WTC11 (cell line): Measurements from ENCODE around the gene GOSR2.

Experiments used
- MYBL2 ChIP-seq: sonication (generic); formaldehyde crosslinking; IDR thresholded peaks from 2 replicates; pipeline ENCODE4 v1.8.1; 2023; ENCODE audit warnings: mild to moderate bottlenecking, moderate library complexity, missing genetic modification reagents
- NFATC4 ChIP-seq: fragments of 250-450 bp; sonication (Bioruptor Pico); IDR thresholded peaks from 2 replicates; pipeline ENCODE4 v1.9.0; 2021; ENCODE audit warnings: mild to moderate bottlenecking
- RELA ChIP-seq: sonication (generic); formaldehyde crosslinking; IDR thresholded peaks from 2 replicates; pipeline ENCODE4 v1.8.1; 2022; ENCODE audit warnings: missing genetic modification reagents, mild to moderate bottlenecking, borderline replicate concordance
- ZNF219 ChIP-seq: sonication (generic); formaldehyde crosslinking; IDR thresholded peaks from 2 replicates; pipeline ENCODE4 v1.8.0; 2023; ENCODE audit warnings: missing genetic modification reagents, mild to moderate bottlenecking, borderline replicate concordance
- ZNF416 ChIP-seq: fragments of 250-450 bp; sonication (Bioruptor Pico); IDR thresholded peaks from 2 replicates; pipeline ENCODE4 v1.9.0; 2021; ENCODE audit warnings: mild to moderate bottlenecking, inconsistent platforms
- TF ChIP-seq, protein P1 (sequence below): sonication (generic); formaldehyde crosslinking; IDR thresholded peaks from 2 replicates; pipeline ENCODE4 v1.8.0; 2022; ENCODE audit warnings: missing genetic modification reagents
- TF ChIP-seq, protein P2 (sequence below): fragments of 200-600 bp; IDR thresholded peaks from 2 replicates; pipeline ENCODE4 v1.8.0; 2022; ENCODE audit warnings: antibody characterized with exemption
- TF ChIP-seq, protein P3 (sequence below): fragments of 250-450 bp; sonication (Bioruptor Pico); IDR thresholded peaks from 2 replicates; pipeline ENCODE4 v2.1.2; 2022; ENCODE audit warnings: mild to moderate bottlenecking, moderate library complexity
- TF ChIP-seq, protein P4 (sequence below): fragments of 250-450 bp; sonication (Bioruptor Pico); IDR thresholded peaks from 2 replicates; pipeline ENCODE4 v1.9.0; 2021; ENCODE audit warnings: mild to moderate bottlenecking
- TF ChIP-seq, protein P5 (sequence below): sonication (generic); formaldehyde crosslinking; IDR thresholded peaks from 2 replicates; pipeline ENCODE4 v1.8.0; 2023; ENCODE audit warnings: missing genetic modification reagents

DNA sequence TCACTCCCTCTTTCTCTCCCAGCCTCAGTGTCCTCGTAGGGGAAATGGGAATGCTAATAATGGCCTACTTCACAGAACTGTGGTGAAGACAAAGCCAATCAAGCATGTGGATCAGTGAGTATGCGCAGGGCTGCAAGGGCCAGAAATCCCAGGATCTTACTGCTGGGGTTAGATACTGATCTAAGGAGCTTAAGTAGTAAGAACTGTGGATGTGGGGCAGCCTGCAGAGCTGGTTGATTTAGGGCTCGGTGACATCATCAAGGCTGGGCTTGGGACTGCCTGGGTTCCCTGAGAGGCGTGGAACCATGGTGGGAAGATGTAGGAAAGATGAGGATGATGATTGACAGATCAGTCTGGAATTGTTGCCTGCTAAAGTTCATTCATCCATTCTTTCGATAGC, 25.6 kb downstream of the GOSR2 start:
- TF ChIP-seq, protein P1, sequence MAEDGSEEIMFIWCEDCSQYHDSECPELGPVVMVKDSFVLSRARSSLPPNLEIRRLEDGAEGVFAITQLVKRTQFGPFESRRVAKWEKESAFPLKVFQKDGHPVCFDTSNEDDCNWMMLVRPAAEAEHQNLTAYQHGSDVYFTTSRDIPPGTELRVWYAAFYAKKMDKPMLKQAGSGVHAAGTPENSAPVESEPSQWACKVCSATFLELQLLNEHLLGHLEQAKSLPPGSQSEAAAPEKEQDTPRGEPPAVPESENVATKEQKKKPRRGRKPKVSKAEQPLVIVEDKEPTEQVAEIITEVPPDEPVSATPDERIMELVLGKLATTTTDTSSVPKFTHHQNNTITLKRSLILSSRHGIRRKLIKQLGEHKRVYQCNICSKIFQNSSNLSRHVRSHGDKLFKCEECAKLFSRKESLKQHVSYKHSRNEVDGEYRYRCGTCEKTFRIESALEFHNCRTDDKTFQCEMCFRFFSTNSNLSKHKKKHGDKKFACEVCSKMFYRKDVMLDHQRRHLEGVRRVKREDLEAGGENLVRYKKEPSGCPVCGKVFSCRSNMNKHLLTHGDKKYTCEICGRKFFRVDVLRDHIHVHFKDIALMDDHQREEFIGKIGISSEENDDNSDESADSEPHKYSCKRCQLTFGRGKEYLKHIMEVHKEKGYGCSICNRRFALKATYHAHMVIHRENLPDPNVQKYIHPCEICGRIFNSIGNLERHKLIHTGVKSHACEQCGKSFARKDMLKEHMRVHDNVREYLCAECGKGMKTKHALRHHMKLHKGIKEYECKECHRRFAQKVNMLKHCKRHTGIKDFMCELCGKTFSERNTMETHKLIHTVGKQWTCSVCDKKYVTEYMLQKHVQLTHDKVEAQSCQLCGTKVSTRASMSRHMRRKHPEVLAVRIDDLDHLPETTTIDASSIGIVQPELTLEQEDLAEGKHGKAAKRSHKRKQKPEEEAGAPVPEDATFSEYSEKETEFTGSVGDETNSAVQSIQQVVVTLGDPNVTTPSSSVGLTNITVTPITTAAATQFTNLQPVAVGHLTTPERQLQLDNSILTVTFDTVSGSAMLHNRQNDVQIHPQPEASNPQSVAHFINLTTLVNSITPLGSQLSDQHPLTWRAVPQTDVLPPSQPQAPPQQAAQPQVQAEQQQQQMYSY (CRISPR knock-in tag): no peak
- TF ChIP-seq, protein P2, sequence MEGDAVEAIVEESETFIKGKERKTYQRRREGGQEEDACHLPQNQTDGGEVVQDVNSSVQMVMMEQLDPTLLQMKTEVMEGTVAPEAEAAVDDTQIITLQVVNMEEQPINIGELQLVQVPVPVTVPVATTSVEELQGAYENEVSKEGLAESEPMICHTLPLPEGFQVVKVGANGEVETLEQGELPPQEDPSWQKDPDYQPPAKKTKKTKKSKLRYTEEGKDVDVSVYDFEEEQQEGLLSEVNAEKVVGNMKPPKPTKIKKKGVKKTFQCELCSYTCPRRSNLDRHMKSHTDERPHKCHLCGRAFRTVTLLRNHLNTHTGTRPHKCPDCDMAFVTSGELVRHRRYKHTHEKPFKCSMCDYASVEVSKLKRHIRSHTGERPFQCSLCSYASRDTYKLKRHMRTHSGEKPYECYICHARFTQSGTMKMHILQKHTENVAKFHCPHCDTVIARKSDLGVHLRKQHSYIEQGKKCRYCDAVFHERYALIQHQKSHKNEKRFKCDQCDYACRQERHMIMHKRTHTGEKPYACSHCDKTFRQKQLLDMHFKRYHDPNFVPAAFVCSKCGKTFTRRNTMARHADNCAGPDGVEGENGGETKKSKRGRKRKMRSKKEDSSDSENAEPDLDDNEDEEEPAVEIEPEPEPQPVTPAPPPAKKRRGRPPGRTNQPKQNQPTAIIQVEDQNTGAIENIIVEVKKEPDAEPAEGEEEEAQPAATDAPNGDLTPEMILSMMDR: no peak
- TF ChIP-seq MYBL2 (CRISPR knock-in tag) (no peak), ZNF219 (CRISPR knock-in tag) (no peak), ZNF416 (CRISPR knock-in tag) (no peak), NFATC4 (CRISPR knock-in tag) (no peak), RELA (no peak)
- TF ChIP-seq, protein P3, sequence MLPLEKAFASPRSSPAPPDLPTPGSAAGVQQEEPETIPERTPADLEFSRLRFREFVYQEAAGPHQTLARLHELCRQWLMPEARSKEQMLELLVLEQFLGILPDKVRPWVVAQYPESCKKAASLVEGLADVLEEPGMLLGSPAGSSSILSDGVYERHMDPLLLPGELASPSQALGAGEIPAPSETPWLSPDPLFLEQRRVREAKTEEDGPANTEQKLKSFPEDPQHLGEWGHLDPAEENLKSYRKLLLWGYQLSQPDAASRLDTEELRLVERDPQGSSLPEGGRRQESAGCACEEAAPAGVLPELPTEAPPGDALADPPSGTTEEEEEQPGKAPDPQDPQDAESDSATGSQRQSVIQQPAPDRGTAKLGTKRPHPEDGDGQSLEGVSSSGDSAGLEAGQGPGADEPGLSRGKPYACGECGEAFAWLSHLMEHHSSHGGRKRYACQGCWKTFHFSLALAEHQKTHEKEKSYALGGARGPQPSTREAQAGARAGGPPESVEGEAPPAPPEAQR (CRISPR knock-in tag): no peak
- TF ChIP-seq, protein P4, sequence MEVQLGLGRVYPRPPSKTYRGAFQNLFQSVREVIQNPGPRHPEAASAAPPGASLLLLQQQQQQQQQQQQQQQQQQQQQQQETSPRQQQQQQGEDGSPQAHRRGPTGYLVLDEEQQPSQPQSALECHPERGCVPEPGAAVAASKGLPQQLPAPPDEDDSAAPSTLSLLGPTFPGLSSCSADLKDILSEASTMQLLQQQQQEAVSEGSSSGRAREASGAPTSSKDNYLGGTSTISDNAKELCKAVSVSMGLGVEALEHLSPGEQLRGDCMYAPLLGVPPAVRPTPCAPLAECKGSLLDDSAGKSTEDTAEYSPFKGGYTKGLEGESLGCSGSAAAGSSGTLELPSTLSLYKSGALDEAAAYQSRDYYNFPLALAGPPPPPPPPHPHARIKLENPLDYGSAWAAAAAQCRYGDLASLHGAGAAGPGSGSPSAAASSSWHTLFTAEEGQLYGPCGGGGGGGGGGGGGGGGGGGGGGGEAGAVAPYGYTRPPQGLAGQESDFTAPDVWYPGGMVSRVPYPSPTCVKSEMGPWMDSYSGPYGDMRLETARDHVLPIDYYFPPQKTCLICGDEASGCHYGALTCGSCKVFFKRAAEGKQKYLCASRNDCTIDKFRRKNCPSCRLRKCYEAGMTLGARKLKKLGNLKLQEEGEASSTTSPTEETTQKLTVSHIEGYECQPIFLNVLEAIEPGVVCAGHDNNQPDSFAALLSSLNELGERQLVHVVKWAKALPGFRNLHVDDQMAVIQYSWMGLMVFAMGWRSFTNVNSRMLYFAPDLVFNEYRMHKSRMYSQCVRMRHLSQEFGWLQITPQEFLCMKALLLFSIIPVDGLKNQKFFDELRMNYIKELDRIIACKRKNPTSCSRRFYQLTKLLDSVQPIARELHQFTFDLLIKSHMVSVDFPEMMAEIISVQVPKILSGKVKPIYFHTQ (CRISPR knock-in tag): no peak
- TF ChIP-seq, protein P5, sequence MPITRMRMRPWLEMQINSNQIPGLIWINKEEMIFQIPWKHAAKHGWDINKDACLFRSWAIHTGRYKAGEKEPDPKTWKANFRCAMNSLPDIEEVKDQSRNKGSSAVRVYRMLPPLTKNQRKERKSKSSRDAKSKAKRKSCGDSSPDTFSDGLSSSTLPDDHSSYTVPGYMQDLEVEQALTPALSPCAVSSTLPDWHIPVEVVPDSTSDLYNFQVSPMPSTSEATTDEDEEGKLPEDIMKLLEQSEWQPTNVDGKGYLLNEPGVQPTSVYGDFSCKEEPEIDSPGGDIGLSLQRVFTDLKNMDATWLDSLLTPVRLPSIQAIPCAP (CRISPR knock-in tag): no peak
